Type B pancreatic cell (in vitro differentiated cells): ENCODE data around the gene CNTN1. TPM values are rescaled to one million over a fixed set of nuclear protein-coding genes. Genes with fewer than 3 reads are reported as not detected.

Experiments
- DNase-seq: peaks from one replicate; pipeline ENCODE4 v3.0.0; 2021; ENCODE audit warnings: mixed read lengths; ENCODE audit not compliant: unreplicated experiment; ENCODE audit errors: extremely low spot score
- H3K27ac Mint-ChIP-seq: 2 replicates; pipeline ENCODE4 v1.8.0; 2021; ENCODE audit warnings: mild to moderate bottlenecking, mixed read lengths
- H3K27me3 Mint-ChIP-seq: 2 replicates; pipeline ENCODE4 v1.8.0; 2021; ENCODE audit warnings: mixed read lengths
- H3K36me3 Mint-ChIP-seq: 2 replicates; pipeline ENCODE4 v1.8.0; 2021; ENCODE audit warnings: mixed read lengths
- H3K4me1 Mint-ChIP-seq: one replicate; pipeline ENCODE4 v1.8.0; 2021; ENCODE audit warnings: mixed read lengths; ENCODE audit not compliant: unreplicated experiment
- H3K4me3 Mint-ChIP-seq: 2 replicates; pipeline ENCODE4 v1.8.0; 2021; ENCODE audit warnings: mild to moderate bottlenecking, mixed read lengths
- H3K9me3 Mint-ChIP-seq: 2 replicates; pipeline ENCODE4 v1.8.0; 2021; ENCODE audit warnings: mixed read lengths
- CTCF ChIP-seq: fragments of 200-600 bp; sonication (generic); conservative IDR thresholded peaks from 2 replicates; pipeline ENCODE4 v1.5.0; 2021; ENCODE audit warnings: antibody characterized with exemption, mild to moderate bottlenecking
- total RNA-seq: library from RNA; stranded (reverse); gene quantifications from 2 replicates; pipeline ENCODE4 v1.2.1, GENCODE V29; 2021; ENCODE audit warnings: low replicate concordance

CNTN1 gene
- total RNA-seq, 1 donor from 2014 or later, result 19.3 TPM

DNA sequence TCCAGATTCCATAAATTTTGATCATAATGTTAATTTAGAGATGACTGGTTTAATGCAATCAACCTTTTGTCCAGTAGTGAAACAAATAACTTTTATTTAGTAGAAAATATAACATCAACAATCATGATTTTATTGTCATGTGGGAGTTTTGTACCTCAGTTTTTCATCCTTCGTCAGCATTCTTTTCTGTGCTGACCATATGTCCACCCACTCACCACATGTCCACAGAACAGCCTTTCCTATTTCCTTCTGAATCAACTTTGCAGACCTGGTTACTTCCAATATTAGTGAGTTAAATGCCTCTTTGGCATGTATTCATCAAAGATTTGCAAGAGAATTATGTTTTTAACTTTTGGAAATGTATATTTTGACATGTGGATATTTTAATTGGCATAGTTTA, 36.8 kb upstream of the CNTN1 start:
- Mint-ChIP-seq H3K27ac (no peak overlapping the region), H3K27me3 (no peaks in the 10 kb centered on the region), H3K4me3 (no peak overlapping the region), H3K36me3 (no peaks in the 10 kb centered on the region), H3K4me1 (no peaks in the 10 kb centered on the region), H3K9me3 (no peaks in the 10 kb centered on the region)
- TF ChIP-seq CTCF, result no peak
- no peak for DNase-seq

- H3K9me3 Mint-ChIP-seq, result no peaks in the 10 kb centered on the region
- H3K27ac Mint-ChIP-seq, result no peak overlapping the region
- no peaks in the 10 kb centered on the region for H3K27me3 Mint-ChIP-seq
- no peaks in the 10 kb centered on the region for H3K36me3 Mint-ChIP-seq
- DNase-seq, result no peak
- no peak overlapping the region for H3K4me3 Mint-ChIP-seq
- TF ChIP-seq CTCF, result no peak
- no peaks in the 10 kb centered on the region for H3K4me1 Mint-ChIP-seq
Observed at GRCh38 chr12:40662366-40662765, 29.9 kb upstream of the CNTN1 start.

DNA sequence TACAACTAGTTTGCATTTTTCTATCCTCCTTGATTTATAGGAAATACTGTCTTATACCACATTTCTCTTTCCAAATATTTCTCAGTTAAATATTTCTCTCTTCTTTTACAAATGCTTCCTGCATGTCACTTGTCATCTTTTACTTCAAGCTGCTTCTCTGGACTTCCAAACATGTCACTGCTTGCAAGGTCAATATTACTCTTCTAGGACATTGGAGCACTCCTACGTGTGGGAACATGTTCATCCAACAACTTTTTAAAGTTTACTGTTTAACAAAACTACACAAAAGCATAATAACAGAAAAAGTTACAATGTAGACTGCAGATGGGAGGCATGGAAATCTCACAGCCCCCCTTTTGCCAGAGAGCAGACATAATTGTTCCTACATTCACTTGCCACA, 28.5 kb upstream of the CNTN1 start:
- no peaks in the 10 kb centered on the region for H3K36me3 Mint-ChIP-seq
- no peaks in the 10 kb centered on the region for H3K4me1 Mint-ChIP-seq
- no peaks in the 10 kb centered on the region for H3K27me3 Mint-ChIP-seq
- H3K9me3 Mint-ChIP-seq, result no peaks in the 10 kb centered on the region
- no peak overlapping the region for H3K4me3 Mint-ChIP-seq
- no peak overlapping the region for H3K27ac Mint-ChIP-seq
- DNase-seq, result no peak
- TF ChIP-seq CTCF, result no peak

- Mint-ChIP-seq H3K4me3 (no peak overlapping the region), H3K27ac (no peak overlapping the region), H3K36me3 (no peaks in the 10 kb centered on the region), H3K4me1 (no peaks in the 10 kb centered on the region), H3K9me3 (no peaks in the 10 kb centered on the region), H3K27me3 (no peaks in the 10 kb centered on the region)
- DNase-seq, result no peak
- no peak for TF ChIP-seq CTCF
Observed at GRCh38 chr12:40668099-40668529, 24.1 kb upstream of the CNTN1 start.

- no peak overlapping the region for H3K27ac Mint-ChIP-seq
- no peak for DNase-seq
- no peaks in the 10 kb centered on the region for H3K9me3 Mint-ChIP-seq
- H3K4me1 Mint-ChIP-seq, result no peaks in the 10 kb centered on the region
- H3K36me3 Mint-ChIP-seq, result no peaks in the 10 kb centered on the region
- no peak overlapping the region for H3K4me3 Mint-ChIP-seq
- H3K27me3 Mint-ChIP-seq, result no peaks in the 10 kb centered on the region
- no peak for TF ChIP-seq CTCF
Observed at GRCh38 chr12:40672741-40673271, 19.4 kb upstream of the CNTN1 start.

- peaks cover 3% of the 10 kb centered on the region for H3K27me3 Mint-ChIP-seq
- TF ChIP-seq CTCF, result no peak
- H3K27ac Mint-ChIP-seq, result no peak overlapping the region
- peaks cover 6% of the 10 kb centered on the region for H3K9me3 Mint-ChIP-seq
- H3K4me1 Mint-ChIP-seq, result no peaks in the 10 kb centered on the region
- no peak overlapping the region for H3K4me3 Mint-ChIP-seq
- no peaks in the 10 kb centered on the region for H3K36me3 Mint-ChIP-seq
- DNase-seq, result no peak
Observed at GRCh38 chr12:40681148-40681547, 11.1 kb upstream of the CNTN1 start.
